Dermis blood vessel endothelial cell (primary cell): ENCODE data around the gene SYT6. TPM values are rescaled to one million over a fixed set of nuclear protein-coding genes. Genes with fewer than 3 reads are reported as not detected.

Experiments
- DNase-seq: peaks from one replicate; pipeline ENCODE4 v3.0.0; 2010
- total RNA-seq: library from RNA; depleted of rRNA; stranded (reverse); fragments of >200 nt; gene quantifications from 2 replicates; pipeline ENCODE4 v1.2.3, GENCODE V29; 2014

SYT6 gene
- total RNA-seq, 1 donor from 2014 or later, result not detected

GRCh38 chr1:114154146-114154962 is 685 bp upstream of the SYT6 start:
- peak; percentile 10 for DNase-seq

GRCh38 chr1:114152508-114153260 is 985 bp downstream of the SYT6 start:
- peak; percentile 51 for DNase-seq

- DNase-seq, result no peak
Observed at GRCh38 chr1:114152089-114152507, 1.6 kb downstream of the SYT6 start.

GRCh38 chr1:114150016-114150415 is 3.7 kb downstream of the SYT6 start:
- DNase-seq, result no peak

GRCh38 chr1:114149211-114149610 is 4.5 kb downstream of the SYT6 start:
- no peak for DNase-seq

- DNase-seq, result no peak
Observed at GRCh38 chr1:114145504-114146151, 8.0 kb downstream of the SYT6 start.

- DNase-seq, result no peak
Observed at GRCh38 chr1:114144016-114144415, 9.7 kb downstream of the SYT6 start.

GRCh38 chr1:114139540-114139939 is 14.1 kb downstream of the SYT6 start:
- no peak for DNase-seq

- no peak for DNase-seq
Observed at GRCh38 chr1:114137497-114137896, 16.2 kb downstream of the SYT6 start.

- DNase-seq, result no peak
Observed at GRCh38 chr1:114135786-114136185, 17.9 kb downstream of the SYT6 start.

- no peak for DNase-seq
Observed at GRCh38 chr1:114134518-114134917, 19.2 kb downstream of the SYT6 start.

- no peak for DNase-seq
Observed at GRCh38 chr1:114133129-114133528, 20.5 kb downstream of the SYT6 start.

GRCh38 chr1:114131526-114132220 is 22.0 kb downstream of the SYT6 start:
- DNase-seq, result no peak

- no peak for DNase-seq
Observed at GRCh38 chr1:114130846-114131525, 22.7 kb downstream of the SYT6 start.

- DNase-seq, result no peak
Observed at GRCh38 chr1:114130213-114130612, 23.5 kb downstream of the SYT6 start.

GRCh38 chr1:114128293-114128692 is 25.4 kb downstream of the SYT6 start:
- DNase-seq, result no peak

GRCh38 chr1:114126261-114127095 is 27.2 kb downstream of the SYT6 start:
- DNase-seq, result no peak

- no peak for DNase-seq
Observed at GRCh38 chr1:114124644-114125043, 29.0 kb downstream of the SYT6 start.

- DNase-seq, result no peak
Observed at GRCh38 chr1:114122941-114123618, 30.6 kb downstream of the SYT6 start.

GRCh38 chr1:114118351-114118990 is 35.2 kb downstream of the SYT6 start:
- DNase-seq, result no peak
